GM21447 (cell line): ENCODE measurements around the gene CYSRT1.

Source experiments
- ATAC-seq: cut with Tn5 transposase; IDR thresholded peaks from one replicate; pipeline ENCODE4 v1.9.1; 2021; ENCODE audit not compliant: unreplicated experiment

The CYSRT1 gene

DNA sequence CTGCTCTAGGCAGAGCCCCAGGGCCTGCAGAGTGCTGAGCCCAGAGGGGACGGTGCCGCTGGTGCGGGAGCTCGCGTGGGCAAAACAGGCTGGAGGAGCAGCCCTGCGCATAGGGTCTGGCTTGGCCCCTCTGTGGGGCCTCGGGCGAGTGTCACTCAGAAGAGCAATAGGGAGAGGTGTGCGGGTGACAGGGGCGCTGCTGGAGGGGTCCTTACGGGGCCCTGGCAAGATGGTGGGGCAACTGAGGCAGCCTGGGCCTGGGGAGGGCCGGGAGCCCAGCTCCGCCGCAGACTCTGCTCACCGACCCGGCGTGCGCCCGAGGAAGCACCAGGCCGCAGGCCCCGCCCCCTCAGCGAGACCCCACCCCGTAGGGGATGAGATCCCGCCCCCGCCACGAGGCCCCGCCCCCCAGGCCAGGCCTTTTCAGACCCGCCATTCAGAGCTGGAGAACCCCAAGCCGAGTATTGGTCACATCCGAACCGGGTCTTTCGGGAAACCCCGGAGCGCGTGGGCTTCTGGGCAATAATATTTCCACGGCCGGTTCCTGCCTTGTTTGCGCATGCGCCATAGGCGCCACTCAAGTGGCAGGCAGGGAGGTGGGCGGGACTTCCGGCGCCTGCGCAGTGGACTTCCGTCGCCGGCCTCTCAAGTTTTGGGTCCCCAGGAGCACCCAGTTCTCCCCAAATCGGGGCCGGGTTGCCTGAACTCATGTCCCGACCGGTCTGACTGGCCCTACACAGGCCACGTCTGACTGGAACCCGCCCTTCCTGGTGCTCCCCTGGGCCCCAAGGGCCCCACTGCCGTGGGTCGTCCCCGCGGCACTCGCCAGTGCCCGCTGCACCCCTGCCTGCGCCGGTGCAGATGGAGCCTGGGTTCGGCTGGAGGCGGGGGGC, 1.6 kb upstream of the CYSRT1 start:
- ATAC-seq: peak; percentile 63

DNA sequence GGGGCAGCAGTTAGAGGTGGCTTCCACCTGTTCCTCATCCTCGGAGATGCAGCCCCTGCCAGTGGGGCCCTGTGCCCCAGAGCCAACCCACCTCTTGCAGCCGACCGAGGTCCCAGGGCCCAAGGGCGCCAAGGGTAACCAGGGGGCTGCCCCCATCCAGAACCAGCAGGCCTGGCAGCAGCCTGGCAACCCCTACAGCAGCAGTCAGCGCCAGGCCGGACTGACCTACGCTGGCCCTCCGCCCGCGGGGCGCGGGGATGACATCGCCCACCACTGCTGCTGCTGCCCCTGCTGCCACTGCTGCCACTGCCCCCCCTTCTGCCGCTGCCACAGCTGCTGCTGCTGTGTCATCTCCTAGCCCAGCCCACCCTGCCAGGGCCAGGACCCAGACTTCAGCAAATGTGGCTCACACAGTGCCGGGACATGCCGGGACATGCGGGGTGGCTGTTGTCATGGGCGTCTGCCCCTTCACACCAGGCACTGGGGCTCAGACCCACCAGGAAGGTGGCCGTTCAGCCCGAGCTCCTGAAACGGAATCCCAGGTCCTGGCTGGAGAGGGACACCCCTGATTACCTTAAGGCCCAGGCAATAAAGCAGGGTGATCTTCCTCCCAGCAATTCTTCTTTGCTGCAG, 841 bp downstream of the CYSRT1 start:
- no peak for ATAC-seq

DNA sequence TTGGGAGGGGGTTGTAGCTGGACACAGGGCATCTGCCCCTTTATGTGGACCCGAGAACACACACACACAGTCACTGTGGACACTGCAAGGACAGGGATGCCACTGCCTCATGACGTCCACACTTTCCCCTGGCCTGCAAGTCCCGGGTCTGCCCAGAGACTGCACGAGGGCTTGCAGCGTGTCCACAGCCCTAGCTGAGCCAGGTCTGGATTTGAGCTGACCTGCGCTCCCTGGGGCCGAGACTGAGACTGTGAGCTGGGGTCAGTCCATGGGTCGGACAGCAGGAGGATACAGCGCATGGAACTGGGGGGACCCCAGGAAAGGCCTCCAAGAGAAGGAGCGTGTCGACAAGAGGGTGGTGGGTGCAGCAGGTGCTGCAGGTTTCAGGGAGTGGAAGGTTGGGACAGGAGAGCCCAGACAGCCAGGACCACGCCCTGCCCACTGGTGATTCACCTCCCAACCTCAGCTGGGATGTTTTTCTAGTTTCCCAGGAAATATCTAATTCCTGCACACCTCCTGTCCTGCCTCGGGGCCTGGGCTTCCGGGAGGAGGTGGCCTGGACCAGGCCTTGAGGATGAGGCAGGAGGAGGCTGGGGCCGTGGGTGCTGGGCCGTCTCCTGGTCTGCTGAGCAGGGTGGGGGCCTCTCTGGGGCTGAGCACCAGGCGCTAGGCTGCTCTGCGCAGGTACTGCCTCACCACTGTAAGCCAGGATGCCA, 1.5 kb downstream of the CYSRT1 start:
- no peak for ATAC-seq

DNA sequence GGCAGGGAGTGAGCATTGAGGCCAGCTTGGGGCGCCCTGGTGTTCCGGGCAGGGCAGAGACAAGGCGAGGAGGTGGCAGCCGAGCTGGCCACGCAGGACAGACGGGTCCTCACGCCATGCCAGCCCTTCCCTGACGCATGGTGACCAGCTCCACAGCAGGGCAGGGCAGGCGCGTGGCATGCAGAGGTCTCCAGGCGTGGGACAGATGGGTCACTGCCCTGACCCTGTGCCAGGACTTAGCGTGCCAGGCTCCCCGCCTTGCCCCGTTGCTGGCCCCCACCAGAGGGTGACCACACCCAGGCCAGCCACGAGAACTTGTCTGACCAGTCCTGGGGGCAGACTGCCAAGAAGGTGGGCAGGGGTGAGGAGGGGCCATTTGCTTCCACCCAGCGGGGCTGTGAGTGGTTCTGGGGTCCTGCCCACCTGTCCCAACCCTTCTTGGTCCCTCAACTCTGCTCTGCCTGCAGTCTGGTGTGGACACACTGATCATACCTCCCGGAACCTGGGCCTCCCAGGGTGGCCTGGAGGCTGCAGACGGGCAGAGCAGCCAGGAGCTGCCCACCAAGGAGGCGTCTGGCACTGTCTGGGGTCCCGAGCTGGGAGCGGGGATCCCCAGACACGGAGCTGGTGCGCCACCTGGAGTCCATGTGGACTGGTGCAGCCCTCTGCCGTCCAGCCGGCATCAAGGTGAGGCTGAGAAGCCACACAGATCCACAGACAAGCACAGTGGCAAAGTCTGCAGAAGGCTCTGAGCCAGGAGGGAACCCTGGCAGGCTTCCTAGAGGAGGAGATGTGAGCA, 2.3 kb downstream of the CYSRT1 start, which contains the start of gene RNF224:
TSS of gene RNF224 (plus strand) at position 449 of the 799 bp plus-strand sequence. CDS start 834 bp downstream, outside the sequence.
- ATAC-seq: no peak

DNA sequence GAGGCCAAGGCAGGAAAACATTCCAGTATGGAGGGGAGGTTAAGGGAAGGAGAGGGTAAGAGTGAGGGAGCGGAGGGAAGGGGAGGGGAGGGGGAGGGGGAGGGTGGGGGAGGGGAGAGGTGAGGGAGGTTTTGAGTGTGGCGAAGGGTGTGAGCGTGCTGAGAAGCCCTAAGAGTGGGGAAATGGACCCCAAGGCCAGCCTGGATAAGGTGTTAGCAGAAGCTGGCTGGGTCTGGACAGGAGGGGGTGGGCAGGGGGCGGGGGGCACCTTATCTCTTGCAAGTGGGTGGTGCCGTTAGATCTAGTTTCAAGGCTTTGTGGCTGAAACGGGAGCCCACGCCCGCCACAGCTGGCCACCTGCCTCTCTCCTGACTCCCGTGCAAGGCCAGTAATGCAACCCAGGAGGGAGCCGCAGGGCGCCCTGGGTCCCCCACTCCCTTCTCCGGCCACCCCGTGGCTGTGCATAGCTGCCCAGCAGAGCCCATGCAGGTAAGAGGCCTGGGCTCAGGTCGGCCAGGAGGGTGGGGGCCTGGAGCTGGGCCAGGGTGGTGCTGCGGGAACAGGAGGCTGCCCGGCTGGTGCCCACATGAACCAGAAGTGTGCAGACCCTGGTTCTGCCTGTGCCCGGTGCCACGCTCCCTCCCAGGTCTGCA, 3.0 kb downstream of the CYSRT1 start:
- no peak for ATAC-seq

DNA sequence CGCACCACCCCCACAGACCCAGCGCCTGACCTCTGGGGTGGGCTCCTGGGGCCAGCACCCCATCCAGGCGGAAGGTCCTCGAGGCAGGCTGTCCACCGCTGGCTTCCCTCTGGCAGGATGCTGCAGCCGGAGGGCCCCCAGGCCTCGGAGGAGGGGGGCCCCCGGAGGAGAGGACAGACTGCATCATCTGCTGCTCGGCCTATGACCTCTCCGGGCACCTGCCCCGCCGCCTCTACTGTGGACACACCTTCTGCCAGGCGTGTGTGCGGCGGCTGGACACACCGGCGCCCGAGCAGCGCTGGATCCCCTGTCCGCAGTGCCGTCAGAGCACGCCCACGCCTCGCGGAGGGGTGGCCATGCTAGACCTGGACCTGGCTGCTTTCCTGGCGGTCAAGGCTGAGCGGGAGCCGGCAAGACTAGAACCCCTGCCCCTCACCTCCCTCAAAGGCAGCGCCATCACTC, 3.6 kb downstream of the CYSRT1 start:
- ATAC-seq: no peak

DNA sequence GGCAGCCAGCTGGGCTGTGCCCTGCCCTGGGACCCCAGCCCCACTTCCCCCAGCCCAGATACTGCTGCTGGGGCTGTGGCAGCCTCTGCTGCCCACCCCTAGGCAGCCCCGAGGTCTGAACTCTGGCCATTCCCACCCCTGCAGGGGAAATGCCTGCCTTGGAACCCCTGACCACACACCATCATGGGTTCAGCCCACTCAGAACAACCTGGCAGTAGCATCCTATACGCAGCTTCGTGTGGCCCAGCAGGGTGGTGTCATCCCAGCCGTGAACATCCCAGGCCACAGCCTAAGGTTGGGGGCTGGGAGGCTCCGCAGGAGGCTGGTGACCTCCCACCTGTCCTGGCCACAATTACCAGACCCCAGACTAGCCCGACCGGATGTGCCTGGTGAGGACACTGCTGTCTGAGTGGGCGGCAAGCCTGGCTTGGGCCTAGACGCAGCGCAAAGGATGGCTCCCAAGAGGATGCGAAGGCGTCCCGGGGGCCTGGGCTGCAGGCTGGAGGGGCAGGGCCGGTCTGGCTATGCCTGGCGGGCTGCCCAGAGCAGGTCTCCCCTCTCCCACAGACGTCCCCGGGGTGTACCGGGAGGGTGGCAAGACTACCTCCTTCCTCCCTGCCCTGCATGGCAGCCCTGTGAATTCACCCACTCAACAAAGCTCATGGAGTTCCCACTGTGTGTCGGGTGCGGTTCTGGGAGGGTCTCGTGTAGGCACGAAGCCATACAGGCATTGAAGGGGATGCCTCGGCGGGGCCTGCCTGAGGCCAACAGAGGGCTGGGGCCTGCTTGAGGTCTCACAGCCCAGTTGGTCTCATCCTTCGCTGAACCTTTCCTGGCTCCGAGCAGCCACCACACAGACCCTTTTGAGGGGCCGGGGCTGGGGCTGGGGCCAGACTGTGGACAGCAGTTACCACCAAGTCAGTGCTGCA, 4.3 kb downstream of the CYSRT1 start:
- ATAC-seq: no peak

DNA sequence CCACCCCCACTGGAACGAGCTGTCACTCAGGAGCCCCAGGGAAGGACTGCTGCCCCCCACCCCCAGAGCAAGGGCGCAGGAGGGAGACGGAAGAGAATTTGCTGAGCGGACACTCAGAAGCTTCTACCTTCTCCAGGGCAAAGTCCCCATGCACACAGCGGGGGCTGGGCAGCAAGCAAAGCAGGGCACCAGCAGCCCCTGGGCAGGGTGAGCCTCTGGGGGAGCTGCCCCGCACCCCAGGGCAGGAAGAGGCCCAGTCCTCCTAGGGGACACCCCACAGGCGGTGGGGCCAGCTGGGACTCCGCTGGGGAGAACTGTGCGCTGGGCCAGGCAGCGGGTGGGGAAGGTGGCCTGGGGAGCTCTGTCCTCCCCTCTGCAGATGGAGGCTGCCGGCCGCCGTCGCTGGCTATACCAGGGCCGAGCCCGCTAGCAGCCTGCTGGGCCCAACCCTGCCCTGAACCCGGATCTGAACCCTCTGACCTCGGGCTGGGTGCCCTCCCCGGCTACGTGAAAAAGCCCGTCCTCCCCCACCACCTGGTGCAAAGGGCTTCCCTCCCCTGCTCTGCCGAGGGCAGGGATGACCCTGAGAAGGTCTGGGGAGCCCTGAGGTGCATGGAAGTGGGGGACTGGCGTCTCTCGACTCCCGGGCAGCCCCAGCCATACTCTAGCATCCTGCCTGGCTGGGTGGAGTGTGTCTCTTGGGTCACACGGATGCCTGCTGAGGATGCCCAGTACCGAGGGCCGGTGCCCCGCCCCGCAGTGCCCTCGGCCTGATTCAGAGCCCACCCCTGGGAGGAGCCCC, 5.1 kb downstream of the CYSRT1 start:
- ATAC-seq: no peak

DNA sequence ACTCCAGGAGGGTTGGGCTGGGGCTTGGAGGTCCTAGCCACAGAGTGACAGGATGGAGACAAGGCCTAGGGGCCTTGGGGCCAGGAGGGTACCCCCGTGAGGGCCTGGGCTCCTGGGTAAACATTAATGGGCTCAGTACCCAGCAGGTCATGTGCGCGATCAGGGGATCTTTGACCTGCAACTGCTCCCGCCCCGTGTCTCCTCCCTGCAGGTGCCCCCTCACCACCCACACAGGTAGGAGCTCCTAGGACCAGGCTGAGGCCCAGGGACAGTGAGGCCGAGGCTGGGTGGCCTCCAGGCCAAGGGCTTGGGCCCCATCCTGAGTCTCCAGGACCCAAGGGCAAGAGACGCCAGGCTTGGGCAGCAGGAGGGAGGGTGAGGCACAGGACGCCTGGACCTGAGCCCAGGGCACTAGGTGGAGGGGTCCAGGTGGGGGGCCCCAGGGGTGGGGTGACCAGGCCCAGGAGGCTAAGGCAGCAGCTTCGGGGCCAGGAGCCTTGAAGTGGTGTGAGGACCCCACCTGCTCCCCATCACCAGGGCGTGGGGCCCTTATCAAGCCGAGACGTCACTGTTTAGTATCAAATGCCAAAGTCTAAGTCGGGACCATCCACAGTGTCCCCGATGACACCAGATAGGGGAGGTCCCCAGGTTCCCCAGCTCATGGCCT, 5.9 kb downstream of the CYSRT1 start, which contains the start of gene SLC34A3:
TSS of gene SLC34A3 (plus strand) at position 197 of the 667 bp plus-strand sequence. CDS start 802 bp downstream, outside the sequence.
- no peak for ATAC-seq

DNA sequence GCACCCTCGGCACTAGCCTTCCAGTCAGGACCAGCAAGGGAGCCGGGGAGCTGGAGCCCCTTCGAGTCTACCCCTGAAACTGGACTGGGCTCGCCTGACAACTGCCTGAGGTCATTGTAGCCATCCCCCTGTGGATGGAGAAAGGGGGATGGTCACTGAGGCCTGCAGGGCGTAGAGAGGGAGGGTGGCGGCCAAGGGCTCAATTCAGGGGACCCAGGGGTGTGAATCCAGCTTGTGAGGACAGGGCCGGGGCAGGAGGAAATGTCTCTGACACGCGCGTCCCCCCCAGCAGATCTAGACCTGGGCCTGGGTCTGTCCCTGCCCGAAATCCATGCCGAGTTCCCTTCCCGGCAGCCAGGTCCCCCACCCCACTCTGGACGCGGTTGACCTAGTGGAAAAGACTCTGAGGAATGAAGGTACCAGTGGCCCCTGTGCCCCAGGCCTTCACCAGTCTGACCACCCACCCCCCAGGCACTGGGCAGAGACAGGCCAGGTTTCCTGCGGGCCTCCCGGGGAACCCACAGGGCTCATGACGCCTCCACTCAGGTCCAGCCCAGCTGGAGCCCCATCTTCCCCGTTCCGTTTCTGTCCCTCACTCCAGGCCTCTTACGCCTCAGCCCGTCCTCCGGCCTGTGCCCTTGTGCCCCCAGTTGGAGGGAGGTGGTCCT, 6.5 kb downstream of the CYSRT1 start:
- no peak for ATAC-seq

DNA sequence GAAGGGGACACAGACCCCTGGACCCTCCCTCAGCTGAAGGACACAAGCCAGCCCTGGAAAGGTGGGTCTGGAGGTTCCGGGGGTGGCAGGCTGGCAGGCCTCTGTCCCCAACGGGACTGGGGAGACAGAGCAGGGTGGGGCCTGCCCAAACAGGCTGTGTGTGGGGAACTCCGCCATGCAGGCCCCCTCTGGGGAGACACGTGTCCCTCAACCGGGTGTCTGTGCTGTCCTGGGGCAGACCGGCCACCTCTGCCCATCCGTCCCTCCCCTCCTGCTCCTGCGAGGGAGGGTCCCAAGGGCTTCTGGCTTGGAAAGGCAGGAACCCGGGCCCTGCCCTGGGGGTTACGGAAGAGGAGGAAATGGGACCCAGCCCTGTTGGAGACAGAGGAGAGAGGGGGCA, 7.1 kb downstream of the CYSRT1 start:
- ATAC-seq: no peak

DNA sequence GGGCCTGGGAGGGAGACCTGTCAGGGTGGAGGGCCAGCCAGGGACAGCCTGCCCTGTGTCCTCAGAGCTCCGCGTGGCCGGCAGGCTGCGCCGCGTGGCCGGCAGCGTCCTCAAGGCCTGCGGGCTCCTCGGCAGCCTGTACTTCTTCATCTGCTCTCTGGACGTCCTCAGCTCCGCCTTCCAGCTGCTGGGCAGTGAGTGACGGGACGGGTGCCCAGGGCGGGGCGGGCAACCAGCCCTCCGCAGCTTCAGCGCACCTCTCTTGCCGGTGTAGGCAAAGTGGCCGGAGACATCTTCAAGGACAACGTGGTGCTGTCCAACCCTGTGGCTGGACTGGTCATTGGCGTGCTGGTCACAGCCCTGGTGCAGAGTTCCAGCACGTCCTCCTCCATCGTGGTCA, 7.5 kb downstream of the CYSRT1 start:
- no peak for ATAC-seq

DNA sequence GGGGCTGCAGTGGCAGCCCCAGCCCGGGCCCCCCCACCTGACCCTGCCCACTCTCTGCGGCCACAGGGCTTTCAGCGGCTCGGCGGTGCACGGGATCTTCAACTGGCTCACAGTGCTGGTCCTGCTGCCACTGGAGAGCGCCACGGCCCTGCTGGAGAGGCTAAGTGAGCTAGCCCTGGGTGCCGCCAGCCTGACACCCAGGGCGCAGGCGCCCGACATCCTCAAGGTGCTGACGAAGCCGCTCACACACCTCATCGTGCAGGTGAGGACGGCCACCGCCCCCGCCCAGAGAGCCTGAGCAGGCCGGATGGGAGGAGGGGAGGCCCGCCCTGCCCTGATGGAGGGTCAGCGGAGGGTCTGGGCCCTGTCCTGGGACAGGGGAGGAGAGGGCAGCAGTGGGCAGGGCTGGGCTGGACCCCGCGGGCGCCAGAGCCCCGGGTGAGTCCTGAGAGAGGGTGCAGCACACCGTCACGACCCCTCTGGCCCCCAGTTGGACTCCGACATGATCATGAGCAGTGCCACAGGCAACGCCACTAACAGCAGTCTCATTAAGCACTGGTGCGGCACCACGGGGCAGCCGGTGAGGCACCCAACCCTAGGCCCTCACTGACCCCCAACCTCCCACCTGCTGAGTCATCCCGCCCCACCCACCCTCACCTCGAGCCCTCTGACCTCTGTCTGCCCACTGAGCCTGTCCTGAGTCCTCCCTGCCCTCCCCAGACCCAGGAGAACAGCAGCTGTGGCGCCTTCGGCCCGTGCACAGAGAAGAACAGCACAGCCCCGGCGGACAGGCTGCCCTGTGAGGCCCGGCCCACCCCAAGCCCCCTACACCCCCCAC, 8.4 kb downstream of the CYSRT1 start:
- ATAC-seq: no peak

DNA sequence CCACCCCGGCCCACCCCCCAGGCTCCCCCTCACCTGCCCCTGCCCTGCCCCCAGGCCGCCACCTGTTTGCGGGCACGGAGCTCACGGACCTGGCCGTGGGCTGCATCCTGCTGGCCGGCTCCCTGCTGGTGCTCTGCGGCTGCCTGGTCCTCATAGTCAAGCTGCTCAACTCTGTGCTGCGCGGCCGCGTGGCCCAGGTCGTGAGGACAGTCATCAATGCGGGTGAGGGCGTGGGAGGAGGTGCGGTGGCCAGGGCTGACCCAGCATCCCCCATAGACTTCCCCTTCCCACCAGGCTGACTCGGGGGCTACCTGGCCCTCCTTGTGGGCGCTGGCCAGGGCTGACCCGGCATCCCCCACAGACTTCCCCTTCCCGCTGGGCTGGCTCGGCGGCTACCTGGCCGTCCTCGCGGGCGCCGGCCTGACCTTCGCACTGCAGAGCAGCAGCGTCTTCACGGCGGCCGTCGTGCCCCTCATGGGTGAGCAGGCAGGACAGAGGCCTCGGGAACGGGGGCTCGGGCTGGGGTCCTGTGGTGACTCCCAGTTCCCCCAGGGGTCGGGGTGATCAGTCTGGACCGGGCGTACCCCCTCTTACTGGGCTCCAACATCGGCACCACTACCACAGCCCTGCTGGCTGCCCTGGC, 9.2 kb downstream of the CYSRT1 start:
- no peak for ATAC-seq

DNA sequence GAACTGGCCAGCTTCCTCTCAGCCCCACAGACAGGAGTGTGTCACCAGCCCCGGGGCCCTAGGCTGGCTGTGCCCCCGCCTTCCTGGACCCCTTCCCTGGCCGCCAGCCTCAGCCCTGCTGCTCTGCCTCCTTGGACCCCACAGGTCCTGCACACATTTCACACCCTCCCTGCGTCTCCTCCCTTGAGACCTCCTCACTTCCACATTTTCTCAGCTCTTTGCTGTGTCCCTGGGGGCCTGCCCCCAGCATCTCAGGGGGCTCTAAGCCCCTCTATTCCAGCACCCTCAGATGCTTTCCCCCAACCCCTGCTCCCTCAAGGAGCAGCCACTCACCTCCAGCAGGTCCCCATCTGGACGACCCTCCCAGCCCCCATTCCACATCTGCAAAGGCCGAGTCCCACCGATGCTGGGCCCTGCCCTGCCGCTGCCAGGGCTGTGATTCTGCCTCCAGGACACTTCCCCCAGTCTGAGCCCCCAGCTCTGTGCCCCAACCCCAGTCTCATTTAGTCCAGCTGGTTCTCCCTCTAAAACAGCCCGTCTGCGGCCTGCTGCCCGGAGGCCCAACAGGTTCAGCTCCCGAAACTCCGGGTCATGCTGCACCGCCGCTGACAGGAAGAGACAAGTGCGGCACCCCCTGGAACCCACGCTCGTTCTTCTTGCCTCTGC, 9.9 kb downstream of the CYSRT1 start:
- ATAC-seq: no peak
